HG03095 (cell line): ENCODE data around the gene EYS.
"Not testable (repeated sequence)": the region's sequence is repeated elsewhere in the genome, so short reads cannot be mapped to it uniquely, and the experiment has no call there.

Source experiments
- ATAC-seq: cut with Tn5 transposase; IDR thresholded peaks from one replicate; pipeline ENCODE4 v1.9.1; 2021; ENCODE audit warnings: moderate library complexity; ENCODE audit not compliant: unreplicated experiment

EYS gene

DNA sequence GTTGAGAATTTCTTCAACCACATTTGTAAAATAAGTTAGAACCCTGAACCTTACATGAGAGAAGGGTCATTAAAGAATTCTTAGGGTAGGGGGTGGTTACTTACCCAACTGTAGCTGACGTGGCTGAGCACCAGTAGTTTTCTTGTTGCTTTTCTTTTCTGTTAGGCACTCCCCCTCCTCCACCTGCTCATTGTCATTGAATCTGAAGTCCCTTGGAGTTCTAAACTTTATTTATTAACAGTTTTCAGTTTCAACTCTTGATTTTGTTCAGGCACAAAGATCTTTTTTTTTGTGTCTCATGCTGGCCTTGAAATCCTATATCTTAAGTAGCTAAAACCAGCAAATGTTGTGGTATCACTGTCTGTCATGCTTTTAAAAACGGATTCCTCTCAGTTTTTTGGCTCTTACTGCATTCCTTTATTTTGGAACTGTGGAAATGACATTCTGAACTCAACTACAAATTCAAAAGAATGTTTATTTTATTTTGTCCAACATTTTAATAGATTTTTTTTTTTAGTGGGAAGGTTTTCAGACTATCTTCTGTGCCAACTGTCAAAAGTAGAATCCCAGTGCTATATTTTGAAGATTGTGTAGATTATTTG, 1606.2 kb downstream of the EYS start:
- ATAC-seq = no peak

DNA sequence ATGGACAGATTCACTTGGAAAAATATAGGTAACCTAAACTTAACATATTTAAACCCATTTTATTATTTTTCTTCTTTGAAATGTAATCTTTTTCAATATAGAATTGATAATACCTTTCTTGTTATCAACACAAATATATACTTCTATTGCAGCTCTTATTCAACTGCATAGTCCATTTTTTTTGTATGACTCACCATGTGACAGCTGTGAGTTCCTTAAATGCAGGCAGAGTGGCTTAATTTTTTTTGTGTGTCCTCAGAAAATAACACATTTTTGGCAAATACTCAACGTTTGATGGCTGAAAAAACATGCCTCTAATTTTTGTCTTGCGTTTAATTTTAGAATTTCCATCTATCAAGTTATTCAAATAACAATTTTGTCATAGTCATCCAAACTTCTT, 1616.7 kb downstream of the EYS start:
- ATAC-seq = no peak

DNA sequence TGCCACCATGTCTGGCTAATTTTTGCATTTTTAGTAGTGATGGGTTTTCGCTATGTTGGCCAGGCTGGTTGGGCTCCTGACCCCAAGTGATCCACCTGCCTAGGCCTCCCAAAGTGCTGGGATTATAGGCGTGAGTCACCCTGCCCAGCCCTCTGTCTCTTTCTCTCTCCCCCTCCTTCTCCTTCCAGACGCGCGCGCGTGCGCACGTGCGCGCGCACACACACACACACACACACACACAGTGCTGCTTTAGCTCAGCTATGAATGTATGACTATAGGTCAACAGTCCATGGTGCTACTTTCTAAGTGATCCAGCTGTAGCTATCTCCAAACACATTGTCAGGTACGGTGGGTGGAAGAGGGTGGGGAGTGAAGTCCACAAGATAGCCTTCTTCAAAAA, 1621.9 kb downstream of the EYS start:
- no peak for ATAC-seq

DNA sequence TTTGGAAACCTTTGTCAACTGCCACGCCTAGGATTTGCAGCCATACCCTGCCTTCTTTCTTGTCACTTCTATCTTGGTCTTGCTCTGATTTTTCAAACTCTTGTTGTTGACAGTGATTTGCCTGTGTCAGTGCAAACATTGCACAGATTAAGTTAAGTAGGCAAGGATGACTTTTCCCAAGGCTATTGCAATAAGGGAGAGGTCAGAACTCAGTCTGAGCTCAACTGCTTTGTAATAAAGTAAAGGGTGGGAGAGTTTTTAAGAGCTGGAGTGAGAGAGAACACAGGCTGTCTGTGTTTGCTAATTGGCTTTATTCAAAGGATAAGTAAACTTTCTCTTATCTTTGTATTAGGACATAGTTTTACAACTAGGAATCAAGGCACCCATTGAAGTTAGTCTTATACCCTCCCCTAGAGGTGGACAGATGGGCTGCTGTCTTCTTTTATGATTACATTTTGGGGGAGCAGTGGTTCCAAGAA, 1622.8 kb downstream of the EYS start:
- ATAC-seq = no peak

DNA sequence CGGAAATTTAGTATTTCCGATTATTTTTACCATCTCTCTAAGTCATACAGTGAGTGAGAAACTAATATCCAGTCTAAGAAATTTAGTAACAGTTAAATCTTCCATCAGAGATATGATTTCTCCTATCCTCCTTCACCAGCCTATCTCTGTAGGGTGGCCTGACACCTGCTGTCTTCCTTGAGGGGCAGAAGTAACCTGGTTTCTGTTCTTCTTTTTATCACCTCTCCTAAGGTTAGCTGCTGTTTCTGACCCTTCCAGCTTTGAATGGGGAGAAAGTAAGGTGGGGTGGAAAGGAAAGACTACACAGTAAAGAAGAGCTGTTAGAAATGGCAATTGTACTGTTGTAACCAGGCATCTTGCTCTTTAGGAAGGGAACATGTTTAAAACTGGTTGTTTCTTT, 1623.8 kb downstream of the EYS start:
- no peak for ATAC-seq

DNA sequence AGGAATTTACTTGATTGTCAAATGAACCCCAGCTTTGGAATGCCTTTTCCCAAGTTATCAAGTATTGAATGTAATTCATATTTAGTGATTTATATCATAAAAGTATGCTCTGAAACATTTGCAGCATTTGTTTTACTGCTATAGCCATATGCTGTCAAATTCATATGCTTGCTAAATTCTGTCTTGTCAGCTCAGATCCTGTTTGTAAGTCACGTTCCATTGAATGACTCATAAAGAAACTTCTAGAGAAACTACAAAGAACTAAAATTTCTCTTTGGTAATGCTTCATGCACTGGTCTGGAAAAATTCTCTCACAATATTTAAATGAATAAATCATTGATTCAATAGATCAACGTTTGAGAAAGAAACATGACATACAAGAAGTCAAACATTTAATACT, 1625.6 kb downstream of the EYS start:
- no peak for ATAC-seq

DNA sequence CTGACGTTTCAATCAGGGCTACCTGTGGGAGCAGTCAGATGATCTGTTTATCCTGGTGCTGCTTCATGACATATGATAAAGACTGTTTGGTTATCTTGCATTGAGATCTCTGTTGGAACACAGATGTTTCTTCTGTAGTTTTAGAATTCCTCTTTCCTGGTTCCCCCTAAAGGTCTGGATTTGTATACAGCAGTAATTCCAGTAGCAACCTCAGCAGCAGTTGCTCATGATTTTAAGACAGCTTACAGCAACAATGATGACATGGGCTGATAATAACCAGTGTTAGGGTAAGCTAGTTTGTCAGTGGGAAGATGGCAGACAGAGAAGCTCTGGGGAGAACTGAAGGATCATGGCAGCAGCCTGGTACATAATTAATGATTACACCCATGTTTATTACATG, 1632.0 kb downstream of the EYS start:
- ATAC-seq = no peak

DNA sequence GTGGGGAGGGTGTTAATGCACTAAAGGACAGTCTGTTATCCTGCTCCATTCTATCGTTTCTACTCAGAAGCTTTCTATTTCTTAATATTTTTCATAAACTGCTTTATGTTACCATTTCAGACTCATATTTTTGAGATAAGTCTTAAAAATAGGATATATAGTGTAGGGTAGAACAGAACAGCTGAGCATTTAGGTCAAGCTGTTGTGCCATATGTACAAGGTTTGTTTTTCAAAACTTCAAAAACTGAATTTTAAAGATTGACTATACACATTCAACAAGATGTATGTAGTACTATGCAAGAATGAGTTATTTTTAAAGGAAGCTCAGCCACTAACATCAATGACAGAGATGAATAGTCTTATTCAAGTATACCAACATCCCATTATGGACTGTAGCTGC, 1634.3 kb downstream of the EYS start:
- no peak for ATAC-seq

DNA sequence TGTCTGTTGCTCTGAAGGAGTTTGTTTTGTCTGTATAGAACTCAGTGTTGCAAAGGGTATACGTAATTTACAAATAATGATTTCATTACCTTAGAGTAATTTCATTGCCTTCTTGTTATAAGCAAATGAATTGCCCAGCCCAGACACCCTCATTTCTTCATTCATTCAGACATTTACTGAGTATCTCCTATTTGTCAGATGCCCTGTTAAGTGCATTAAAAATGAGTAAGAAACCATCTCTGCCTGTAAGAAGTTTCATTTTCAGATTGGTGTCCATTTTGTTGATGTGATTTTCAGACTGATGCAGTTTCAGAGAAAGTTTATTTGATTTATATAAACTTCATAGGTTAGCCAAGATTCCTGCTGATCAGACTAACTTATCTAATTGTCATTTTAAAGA, 1642.1 kb downstream of the EYS start:
- no peak for ATAC-seq

DNA sequence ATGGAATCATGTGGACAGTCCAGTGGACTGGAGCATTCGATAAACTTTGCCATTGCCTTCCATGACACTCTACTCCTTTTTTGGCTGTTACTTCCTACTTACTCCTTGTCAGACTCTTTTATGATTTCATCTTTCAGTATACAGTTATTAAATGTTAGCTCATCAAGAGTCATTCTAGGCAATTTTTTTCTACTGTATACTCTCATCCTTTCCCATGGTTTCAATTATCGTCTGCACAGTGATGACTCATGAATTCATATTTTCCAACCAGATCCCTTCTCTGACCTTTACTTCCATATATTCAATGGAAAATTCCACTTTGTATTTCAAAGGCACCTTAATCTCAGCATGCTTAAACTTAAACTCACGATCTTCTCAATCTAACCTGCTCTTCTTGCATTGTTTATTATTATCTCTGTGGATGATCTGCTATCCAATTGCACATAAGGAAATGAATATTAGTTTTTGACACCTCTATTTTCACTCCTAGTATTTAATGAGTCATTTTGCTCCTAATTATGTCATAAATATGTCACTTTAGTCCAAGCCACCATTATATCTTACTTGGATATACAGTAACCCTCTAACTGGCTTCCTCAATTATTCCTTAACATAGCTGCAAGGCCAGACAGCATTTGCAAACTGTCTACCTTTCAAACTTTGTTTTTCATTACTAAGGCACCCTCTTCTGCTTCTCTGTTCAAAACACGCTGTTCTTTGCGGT, 1643.9 kb downstream of the EYS start:
- ATAC-seq = no peak

DNA sequence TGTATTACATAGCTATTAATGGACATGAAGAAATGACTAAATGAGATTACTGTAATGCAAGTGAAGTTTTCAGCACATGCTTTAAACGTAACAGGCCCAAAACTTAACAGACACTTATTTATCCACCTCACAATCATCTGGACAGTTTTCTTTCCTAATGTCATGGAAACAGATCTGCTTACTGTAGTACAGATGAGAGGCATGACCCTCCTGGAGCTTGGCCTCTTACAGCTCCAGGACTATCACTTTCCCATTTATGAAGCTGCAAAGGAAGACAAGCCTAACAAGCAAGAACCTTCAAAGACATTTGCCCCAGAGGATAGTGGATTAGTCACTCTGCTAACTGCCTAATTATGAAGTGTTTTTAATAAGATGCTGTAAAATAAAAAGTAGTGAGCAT, 1652.2 kb downstream of the EYS start:
- no peak for ATAC-seq

DNA sequence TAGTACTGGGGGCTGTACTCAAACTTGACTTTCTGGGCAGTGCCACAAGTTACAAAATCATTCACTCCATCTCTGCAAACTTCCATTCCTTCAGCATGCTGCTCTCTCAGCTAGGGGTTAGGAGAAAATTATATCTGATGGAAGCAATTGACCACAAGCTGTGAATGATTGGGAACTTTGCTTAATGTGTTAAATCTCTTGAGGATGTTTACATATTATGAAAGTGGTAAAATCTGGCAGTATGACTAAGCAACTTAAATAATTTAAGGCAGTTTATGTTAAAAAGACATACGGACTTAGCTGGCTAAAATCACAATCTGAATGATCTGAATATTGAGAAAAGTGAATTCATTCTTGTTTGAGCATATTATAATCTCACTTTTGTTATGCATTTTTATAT, 1656.4 kb downstream of the EYS start:
- no peak for ATAC-seq

DNA sequence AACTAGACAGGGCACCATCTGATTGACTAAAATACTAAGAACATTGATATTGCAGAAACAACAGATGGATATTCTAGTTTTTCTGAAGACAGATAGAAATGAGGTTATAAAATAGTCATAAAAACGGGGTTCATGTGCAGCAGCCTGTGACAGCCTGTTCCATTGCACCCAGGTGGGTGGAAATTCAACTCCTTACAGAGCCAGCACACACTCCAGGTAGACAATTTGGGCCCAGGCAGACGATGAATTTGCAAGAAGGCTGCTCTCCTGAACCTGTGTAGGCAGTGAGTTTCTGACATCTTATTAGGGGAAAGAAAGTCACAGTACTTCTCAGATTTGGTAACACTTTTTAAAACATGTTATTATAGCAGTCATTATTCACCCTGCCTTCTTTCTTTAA, 1657.3 kb downstream of the EYS start:
- ATAC-seq = no peak

DNA sequence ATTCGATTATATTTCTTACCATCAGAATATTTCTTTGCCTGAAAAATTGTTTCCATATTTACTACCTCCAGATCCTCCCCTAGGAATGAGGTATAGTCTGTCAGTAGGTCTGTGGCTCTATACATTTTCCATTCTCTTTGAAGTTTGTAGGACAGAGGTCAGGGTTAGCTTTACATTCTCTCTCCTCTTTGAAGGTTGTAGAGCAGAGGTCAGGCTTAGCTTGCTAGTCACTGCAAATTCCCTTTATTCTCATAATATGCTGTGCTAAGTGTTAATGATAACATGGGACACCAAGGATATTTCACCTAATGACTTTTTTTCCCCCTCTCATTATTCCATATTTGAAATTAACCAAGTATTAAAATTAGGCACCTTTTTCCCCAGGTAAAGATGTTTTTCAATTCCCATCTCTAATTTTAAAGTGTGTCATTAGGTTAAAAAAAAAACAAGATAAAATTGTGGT, 1660.2 kb downstream of the EYS start:
- no peak for ATAC-seq

DNA sequence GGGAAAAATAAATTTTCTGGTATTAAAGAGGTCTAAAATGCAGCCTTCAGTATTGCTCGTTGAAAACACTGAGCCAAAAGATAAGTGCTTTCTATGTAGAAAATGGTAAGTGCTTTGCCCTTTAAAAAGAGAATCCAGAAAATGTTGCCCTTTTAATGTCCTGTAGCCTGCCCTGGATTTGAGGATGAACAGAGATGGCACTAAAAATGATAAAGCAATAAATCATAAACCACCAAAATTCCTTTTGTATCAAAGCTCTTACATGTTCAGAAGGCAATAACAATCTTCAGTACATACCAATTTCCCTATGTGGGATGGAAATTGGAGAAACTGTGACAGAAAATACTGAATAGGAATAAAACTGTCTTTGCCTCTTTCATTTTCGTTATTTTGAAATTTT, 1665.7 kb downstream of the EYS start:
- ATAC-seq = no peak

DNA sequence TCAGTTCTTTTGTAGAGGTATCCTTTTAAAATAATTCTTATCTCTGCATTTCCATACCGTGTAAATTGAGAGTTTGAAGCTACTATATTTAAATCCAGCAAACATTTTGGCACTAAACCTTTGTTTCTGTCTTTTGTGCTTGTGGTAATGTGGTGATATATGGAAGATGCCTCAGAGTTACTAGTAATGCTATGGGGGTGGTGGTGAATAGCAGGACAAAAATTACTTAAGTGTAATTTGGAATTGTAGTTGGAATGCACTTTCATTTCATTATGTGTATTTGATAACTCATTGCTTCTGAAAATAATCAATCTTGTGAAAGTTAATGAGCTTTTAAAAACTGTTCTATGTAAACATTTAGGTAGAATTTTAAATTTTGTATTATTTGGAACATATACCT, 1666.9 kb downstream of the EYS start:
- no peak for ATAC-seq

DNA sequence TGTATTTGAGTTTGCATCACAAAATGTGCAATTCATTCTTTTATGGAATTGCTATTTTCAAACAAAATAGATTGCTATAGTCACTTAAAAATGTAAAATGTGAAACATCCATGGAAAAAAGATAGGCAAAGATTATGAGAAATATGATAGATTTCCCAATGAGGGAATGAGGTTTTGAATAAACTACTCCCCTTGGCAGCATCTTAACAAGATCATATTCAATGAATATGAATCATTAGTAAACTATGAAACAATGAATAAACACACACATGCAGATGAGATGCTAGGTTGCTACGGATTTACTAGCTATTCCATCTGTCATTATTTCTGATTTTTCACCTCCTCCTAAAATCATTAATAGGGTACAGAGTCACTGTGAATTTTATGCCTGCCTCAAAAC, 1669.6 kb downstream of the EYS start:
- no peak for ATAC-seq

DNA sequence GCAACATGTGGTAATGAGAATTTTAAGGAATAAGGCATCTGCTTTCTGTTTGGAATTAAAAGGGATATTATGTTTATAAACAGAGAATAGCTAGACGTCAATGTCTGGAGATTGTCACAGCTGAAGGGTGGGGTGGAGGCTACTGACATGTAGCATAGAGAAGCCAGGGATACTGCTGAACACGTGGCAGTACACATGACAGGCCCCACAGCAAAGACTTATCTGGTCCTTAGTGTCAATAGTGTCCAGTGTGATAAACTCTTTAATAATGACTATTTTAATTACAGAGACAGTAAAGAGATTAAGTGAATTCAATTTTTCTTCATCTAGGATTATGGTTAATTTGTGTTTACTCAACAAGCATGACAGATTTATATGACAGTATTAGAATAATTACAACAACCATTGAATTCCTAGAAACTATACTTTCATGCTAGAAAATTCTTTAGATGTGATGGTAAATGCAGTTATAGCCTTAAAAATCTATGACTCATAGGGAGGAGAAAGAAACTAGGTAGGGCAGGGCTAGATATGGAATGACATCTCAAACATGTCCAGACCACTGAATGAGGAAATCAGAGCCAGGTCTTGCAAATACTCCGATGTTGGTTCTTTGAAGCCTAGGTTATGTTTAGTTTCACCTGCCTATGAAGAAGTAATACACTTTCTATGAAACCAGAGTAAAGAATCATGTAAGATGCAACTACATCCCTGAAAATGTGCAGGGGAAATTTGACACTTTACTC, 1671.9 kb downstream of the EYS start:
- ATAC-seq = no peak

DNA sequence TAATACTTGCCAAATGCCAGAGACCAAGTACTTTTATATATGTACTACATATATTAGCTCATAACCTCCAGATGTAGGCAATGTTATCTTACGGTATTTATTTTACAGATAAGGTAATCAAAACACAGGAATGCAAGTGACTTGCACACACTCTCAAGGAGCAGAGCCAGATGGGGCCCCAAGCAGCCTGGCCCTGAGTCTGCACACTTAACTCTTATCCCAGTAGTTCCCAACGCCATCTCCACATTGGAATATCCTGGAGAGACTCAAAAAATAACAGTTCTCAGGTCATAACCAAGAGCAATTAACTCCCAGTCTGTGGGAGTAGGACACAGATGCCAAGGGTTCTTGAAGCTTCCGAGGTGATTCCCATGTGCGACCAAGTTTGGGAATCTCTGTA, 1672.7 kb downstream of the EYS start:
- no peak for ATAC-seq

DNA sequence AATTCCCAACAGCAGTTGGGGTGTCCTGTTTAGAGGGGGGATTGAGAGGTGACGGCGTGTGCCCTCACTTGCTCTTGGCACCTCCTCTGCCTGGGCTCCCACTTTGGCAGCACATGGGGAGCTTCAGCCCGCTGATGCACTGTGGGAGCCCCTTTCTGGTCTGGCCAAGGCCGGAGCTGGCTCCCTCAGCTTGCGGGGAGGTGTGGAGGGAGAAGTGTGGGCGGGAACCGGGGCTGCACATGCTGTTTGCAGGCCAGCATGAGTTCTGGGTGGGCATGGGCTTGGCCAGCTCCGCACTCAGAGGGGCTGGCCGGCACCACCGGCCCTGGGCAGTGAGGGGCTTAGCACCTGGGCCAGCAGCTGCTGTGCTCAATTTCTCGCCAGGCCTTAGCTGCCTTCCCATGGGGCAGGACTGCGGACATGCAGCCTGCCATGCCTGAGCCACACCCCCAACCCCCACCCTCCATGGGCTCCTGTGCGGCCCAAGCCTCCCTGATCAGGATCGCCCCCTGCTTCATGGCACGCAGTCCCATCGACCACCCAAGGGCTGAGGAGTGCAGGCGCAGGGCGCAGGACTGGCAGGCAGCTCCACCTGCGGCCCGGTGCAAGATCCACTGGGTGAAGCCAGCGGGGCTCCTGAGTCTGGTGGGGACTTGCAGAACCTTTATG, 1675.9 kb downstream of the EYS start:
- ATAC-seq = not testable (repeated sequence)

DNA sequence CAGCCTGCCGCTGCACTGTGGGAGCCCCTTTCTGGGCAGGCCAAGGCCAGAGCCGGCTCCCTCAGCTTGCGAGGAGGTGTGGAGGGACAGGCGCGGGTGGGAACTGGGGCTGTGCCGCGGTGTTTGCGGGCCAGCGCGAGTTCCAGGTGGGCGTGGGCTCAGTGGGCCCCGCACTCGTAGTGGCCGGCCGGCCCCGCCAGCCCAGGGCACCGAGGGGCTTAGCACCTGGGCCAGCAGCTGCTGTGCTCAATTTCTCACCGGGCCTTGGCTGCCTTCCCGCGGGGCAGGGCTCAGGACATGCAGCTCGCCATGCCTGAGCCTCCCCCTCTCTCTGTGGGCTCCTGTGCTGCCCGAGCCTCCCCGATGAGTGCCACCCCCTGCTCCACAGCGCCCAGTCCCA, 1683.3 kb downstream of the EYS start:
- no peak for ATAC-seq

DNA sequence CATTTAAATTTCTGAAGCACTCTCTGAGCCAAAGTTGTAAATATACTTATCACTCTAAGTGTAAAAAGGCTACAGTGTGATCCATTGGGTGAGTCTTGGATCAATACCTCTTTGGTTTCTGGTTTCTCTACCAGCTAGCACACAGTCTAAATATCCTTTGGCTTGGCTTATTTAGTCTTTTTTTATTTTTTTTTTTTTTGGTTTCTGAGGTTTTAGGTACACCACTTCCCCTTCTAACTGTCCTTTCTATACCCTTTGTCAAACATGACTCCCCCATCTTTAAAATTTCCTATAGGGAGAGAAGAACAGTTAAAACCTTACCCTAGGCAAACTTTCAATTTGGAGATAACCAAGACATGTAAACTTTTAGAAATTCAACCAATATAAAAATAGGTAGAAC, 1692.4 kb downstream of the EYS start:
- ATAC-seq = no peak
